ENCODE data around the gene SETD7.

Gene SETD7

DNA sequence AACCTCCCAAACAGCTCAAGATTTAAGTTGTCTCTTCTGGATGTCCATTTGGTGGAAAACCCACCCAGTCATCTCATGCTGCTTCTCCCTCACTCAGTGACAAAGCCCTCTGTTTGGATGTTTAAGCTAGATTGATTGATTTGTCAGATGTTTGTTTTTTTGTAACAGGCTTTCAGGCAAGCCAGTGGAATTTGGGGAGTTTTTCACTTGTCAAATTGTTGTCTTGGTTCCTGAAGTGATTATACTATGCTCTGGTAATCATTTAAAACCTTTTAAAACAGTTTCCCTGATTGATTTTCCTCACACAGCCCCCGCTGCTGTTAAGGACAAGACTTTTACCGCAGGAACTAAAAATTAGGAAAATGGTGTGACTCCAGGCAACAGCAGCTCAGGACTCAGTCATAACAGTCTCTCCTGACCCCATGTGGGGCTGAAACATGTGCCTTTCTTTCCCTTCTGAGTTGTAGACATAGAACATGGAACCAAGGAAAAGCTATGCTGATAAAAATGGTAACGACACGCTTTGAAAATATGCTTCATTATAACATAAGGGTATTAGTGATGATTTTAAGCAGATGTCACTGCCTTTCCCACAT lies 40.8 kb upstream of the SETD7 start:
- no peak overlapping the region for H3K27ac ChIP-seq
- TF ChIP-seq ZFX (IDR thresholded peaks at IDR 0.05), result no peak
- TF ChIP-seq, protein P1, sequence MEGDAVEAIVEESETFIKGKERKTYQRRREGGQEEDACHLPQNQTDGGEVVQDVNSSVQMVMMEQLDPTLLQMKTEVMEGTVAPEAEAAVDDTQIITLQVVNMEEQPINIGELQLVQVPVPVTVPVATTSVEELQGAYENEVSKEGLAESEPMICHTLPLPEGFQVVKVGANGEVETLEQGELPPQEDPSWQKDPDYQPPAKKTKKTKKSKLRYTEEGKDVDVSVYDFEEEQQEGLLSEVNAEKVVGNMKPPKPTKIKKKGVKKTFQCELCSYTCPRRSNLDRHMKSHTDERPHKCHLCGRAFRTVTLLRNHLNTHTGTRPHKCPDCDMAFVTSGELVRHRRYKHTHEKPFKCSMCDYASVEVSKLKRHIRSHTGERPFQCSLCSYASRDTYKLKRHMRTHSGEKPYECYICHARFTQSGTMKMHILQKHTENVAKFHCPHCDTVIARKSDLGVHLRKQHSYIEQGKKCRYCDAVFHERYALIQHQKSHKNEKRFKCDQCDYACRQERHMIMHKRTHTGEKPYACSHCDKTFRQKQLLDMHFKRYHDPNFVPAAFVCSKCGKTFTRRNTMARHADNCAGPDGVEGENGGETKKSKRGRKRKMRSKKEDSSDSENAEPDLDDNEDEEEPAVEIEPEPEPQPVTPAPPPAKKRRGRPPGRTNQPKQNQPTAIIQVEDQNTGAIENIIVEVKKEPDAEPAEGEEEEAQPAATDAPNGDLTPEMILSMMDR (conservative IDR thresholded peaks at IDR 0.05), result no peak

DNA sequence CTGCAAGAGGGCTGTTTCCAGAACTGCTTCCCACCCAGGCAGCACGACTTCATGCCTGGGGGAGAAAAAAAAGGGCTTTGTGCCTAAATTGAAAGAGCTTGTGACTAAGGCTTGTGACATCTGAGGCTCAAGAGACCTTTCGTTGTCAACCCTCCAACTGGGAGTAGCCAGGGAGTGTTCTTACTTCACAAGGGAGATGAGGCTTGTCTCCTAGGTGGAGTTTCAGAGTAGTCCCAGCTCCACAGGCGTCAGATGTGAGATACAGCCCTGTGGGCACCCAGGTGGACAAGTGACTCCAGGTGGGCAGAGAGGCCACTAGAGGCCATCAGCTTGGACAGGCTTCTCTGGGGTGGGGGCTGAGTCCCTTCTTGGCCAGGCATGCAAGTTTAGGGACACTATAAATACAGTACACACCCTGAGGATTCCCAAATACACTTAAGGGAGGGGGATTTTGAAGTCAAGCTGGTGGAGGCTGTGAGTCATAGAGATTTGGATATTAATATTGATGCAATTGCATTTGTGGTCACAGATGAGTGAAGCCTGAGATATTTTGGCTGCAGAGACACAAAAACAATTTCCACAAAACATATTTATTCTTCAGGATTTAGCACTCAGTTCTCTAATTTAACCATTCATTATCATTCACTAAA lies 40.1 kb upstream of the SETD7 start:
- no peak overlapping the region for H3K27ac ChIP-seq
- TF ChIP-seq, protein P1 (conservative IDR thresholded peaks at IDR 0.05), result no peak
- TF ChIP-seq ZFX (IDR thresholded peaks at IDR 0.05), result no peak

DNA sequence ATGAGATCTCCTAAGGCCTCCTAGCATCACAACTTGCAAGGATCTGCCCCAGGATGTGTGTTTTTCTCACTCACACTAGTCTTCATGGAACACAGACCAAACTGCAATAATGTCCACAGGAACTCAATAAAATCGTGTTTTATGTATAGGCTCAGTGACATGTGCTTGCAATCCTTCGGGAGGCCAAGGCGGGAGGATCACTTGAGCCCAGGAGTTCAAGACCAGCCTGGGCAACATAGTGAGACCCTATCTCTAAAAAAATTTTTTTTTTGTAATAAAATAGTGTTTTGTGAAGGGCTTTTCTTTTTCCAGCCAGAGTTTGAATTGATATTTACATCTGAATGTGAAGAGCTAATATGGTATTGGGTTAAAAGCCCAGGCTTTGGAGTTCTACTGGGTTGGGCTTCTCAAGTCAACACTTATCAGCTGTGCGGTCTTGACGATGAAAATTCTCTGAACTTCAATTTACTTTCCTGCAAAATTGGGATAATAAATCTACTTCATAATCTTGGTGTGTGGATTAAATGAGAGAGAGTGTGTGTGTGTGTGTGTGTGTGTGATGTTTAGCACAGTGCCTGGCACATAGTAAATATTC lies 38.7 kb upstream of the SETD7 start:
- H3K27ac ChIP-seq, result no peak overlapping the region
- TF ChIP-seq, protein P1 (conservative IDR thresholded peaks at IDR 0.05), result no peak
- TF ChIP-seq ZFX (IDR thresholded peaks at IDR 0.05), result no peak

DNA sequence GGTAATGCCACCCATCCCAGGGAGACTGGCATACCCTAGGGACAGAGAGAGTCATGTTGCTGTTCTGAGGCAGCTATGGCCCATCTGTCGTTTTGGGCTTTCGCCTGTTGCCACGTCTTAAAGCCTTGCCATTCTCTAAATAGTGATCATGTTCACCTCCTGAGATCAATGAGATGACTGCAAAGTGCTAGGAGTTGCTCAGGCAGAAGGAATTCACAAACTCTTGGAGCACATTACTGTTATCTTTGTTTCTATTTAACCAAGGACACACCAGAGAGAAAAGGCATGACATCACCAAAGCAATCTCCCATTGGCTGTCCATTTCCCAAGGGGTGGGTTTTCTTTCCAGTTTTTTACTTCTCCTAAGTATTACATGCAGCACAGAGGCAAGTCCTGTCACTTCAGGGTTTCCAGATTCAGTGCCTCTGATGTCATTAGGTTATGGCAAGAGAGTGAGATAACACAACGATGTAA lies 37.1 kb upstream of the SETD7 start:
- TF ChIP-seq, protein P1 (conservative IDR thresholded peaks at IDR 0.05), result no peak
- TF ChIP-seq ZFX (IDR thresholded peaks at IDR 0.05), result no peak

DNA sequence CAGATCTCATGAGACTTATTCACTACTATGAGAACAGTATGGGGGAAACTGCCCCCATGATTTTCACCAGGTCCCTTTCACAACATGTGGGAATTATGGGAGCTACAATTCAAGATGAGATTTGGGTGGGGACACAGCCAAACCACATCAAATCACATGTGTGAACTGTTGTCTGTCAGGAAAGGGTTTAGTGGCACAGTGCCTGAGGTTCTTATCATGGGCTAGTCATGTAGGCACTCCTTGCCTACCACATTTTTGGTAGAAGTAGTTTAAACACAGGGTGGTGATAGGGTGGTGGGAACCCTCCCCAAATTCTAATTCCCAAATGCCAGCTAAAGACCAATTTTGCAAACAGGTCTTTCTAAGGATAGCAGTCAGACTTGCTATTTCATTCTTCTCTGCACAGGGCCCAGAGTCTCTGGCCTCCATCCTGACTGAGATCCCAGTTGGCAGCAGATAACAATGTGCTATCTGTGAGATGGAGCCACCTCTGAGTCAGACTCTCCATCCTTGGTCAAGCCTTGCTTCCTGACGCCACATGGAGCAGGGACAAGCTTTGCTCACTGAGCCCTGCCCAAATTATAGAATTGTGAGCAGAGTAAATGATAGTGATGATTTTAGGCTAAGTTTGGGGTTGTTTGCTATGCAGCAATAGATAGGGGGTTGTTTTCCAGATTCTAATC lies 33.5 kb upstream of the SETD7 start:
- TF ChIP-seq ZFX (IDR thresholded peaks at IDR 0.05), result no peak
- TF ChIP-seq, protein P1 (conservative IDR thresholded peaks at IDR 0.05), result no peak
- no peak overlapping the region for H3K27ac ChIP-seq

More for the DNA sequence above, 37.1 kb upstream of the SETD7 start:
- H3K27ac ChIP-seq, result no peak overlapping the region

DNA sequence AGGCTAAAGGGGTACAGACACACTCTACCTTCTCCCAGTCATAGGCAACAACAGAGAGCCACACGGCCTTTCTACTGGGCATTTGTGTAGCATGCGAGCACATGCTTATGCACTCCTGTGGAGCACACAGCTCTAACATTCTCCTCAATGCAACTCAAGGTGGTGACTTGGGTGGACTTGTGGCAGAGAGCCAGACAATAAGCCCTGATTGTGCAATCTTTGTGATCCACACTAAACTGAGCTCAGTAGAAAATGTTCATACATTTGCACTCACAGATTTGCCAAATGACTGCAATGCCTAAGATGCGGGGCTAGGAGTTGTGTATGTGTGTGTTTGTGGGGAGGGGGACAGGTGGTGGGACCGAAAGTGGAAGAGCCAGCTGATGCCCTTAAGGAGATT lies 31.4 kb upstream of the SETD7 start:
- TF ChIP-seq ZFX (IDR thresholded peaks at IDR 0.05), result no peak
- TF ChIP-seq, protein P1 (conservative IDR thresholded peaks at IDR 0.05), result no peak
- H3K27ac ChIP-seq, result no peak overlapping the region

DNA sequence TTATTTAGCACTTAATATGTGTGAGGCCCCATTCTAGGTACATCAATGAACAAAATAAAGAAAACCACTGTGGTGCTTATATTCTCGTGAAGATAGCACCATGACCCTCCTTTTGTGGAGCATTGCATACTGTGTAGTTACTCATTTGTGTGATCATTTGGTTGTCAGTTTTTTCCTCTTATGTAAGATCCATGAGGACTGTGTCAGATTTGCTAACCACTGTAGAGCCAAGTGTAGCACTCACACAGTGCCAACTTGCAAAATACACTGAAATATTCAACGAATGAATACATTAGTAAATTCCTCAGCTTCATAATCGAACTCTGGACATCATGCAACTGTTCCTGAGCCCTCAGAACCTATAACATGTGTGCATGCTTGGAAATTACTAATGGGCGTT lies 29.5 kb upstream of the SETD7 start:
- no peak for TF ChIP-seq ZFX (IDR thresholded peaks at IDR 0.05)
- TF ChIP-seq, protein P1 (conservative IDR thresholded peaks at IDR 0.05), result no peak
- H3K27ac ChIP-seq, result no peak overlapping the region

Data from C4-2B (cell line).